ENCODE data around the gene SLC34A1.
"Not testable (repeated sequence)": the region's sequence is repeated elsewhere in the genome, so short reads cannot be mapped to it uniquely, and the experiment has no call there.

SLC34A1 gene, protein sequence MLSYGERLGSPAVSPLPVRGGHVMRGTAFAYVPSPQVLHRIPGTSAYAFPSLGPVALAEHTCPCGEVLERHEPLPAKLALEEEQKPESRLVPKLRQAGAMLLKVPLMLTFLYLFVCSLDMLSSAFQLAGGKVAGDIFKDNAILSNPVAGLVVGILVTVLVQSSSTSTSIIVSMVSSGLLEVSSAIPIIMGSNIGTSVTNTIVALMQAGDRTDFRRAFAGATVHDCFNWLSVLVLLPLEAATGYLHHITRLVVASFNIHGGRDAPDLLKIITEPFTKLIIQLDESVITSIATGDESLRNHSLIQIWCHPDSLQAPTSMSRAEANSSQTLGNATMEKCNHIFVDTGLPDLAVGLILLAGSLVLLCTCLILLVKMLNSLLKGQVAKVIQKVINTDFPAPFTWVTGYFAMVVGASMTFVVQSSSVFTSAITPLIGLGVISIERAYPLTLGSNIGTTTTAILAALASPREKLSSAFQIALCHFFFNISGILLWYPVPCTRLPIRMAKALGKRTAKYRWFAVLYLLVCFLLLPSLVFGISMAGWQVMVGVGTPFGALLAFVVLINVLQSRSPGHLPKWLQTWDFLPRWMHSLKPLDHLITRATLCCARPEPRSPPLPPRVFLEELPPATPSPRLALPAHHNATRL

DNA sequence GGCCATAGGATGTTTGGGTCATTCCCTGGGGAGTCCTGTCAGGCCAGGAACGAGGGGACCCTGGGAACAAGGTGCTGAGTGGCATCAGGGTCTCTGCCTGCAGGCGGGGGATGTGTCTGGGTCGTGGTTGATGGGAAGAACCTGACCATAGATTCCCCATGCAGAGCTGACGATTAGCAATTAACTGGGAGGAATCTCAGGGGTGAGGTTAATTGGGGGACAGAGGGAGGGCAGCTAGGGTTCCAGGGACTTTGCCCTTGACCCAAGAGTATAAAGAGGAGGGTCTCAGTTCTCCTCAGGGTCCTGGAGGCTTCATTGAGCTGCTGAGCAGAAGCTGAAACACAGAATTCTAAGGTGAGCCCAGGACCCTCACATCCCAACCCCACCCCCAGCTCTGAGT, at the start of gene SLC34A1:
TSS of gene SLC34A1 (plus strand) at position 301 of the 400 bp plus-strand sequence. CDS start 1,308 bp downstream, outside the sequence.
- in situ Hi-C loops (cut with HindIII; ENCODE audit: low sequenced_read_pairs): no loop called here

GRCh38 chr5:177334781-177335700, 49.2 kb upstream of the SLC34A1 start:
- in situ Hi-C loops (cut with HindIII; ENCODE audit: low sequenced_read_pairs): no loop called here

- in situ Hi-C loops (cut with HindIII; ENCODE audit: low sequenced_read_pairs): no loop called here
These were observed 48.6 kb upstream of the SLC34A1 start for GRCh38 chr5:177335701-177336065.

- in situ Hi-C loops (cut with HindIII; ENCODE audit: low sequenced_read_pairs): no loop called here
These were observed 48.1 kb upstream of the SLC34A1 start for GRCh38 chr5:177336112-177336511.

DNA sequence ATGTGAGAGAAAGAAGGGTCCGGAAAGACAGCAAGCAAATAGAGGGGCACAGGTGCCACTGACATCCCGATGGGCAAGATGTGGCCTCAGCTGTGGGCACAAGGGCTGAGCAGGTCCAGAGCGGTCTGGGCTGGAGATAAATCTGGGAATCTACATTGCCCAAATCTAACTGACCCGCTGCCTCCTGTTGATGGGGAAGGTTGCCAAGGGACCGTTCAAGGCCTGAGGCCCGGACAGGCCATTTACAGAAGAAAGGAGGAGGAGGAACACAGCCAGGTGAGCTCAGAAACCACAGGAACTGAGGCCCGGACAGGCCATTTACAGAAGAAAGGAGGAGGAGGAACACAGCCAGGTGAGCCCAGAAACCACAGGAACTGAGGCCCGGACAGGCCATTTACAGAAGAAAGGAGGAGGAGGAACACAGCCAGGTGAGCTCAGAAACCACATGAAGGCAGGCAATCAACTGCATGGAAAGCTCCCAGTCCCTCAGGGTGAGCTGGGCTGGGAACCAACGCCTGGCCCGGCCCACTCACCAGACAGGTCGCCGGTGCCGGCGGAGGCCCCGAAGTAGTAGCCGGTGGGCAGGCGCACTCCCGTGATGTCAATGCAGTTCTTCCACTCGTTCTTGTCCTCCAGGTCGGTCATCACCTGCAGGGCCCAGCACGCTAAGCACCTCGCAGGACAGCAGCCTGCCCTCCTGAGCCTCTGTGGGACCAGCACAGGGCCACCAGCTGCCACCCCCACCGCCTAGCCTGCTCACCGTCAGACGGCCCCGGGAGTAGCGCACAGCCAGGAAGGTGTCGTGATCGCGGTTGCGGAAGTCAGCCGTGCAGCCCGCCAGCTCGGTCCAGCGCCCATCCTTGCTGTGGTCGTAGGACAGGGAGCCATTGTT, 47.4 kb upstream of the SLC34A1 start:
- in situ Hi-C loops (cut with HindIII; ENCODE audit: low sequenced_read_pairs): no loop called here

DNA sequence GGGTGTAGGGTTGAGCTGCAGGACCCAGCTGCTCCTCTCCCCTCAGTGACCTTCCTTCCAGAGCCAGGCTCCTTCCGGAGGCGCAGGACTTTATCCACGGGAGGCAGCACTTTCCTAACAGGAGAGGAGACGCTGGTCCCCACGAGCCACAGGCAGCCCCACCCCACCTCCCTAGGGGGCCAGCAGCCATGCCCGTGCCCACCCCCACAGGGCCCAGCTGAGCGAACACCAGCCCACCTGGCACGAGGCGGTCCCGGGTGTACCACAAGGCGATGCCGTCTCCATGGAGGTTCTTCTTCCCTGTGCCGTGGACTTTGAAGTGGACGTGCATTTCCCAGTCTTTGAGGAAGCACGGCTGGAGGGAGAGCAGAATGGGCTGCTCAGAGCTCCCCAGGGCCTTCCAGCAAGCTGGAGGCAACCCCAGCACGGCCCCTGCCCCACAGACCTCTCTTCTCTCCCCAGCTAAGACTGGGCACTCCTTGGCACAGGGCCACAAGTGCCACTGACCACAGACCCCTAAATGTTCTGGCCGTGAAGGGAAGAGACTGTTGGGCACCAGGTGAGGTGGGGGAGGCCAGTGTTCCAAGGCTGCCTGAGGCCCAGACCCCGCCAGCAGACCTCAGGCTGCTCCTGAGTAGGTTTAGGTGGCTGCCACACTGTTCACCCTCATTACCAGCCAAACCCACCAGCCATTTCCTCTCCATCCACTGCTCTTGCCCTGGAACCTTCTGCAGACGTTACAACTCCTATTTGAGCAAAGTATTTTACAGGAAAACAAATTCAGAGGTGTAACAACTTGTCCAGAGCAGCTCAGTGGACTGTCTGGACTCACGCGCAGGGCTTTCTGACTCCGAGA, 45.8 kb upstream of the SLC34A1 start:
- in situ Hi-C loops (cut with HindIII; ENCODE audit: low sequenced_read_pairs): no loop called here

- in situ Hi-C loops (cut with HindIII; ENCODE audit: low sequenced_read_pairs): no loop called here
These were observed 45.1 kb upstream of the SLC34A1 start for GRCh38 chr5:177339107-177339638.

DNA sequence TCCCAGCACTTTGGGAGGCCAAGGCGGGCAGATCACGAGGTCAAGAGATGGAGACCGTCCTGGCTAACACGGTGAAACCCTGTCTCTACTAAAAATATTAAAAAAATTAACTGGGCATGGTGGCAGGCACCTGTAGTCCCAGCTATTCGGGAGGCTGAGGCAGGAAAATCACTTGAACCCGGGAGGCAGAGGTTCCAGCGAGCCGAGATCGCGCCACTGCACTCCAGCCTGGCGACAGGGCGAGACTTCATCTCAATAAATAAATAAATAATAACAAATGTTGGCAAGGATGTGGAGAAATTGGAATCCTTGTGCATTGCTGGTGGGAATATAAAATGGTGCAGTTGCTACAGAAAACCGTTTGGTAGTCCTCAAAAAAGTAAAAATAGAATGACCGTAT, 41.2 kb upstream of the SLC34A1 start:
- in situ Hi-C loops (cut with HindIII; ENCODE audit: low sequenced_read_pairs): not testable (repeated sequence)

- in situ Hi-C loops (cut with HindIII; ENCODE audit: low sequenced_read_pairs): no loop called here
These were observed 40.5 kb upstream of the SLC34A1 start for GRCh38 chr5:177343777-177344176.

DNA sequence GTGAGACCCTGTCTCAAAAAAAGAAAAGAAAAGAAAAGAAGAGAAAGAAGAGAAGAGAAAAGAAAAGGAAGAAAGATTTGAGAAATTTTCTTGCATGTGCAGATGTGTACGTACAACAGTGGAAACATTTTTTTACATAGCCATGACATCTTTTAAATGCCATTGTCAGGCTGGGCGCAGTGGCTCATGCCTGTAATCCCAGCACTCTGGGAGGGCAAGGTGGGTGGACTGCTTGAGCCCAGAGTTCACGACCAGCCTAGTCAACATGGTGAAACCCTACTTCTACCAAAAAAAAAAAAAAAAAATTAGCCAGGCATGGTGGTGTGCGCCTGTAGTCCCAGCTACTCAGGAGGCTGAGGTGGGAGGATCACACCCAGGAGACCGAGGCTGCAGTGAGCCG, 39.3 kb upstream of the SLC34A1 start:
- in situ Hi-C loops (cut with HindIII; ENCODE audit: low sequenced_read_pairs): no loop called here

- in situ Hi-C loops (cut with HindIII; ENCODE audit: low sequenced_read_pairs): no loop called here
These were observed 37.4 kb upstream of the SLC34A1 start for GRCh38 chr5:177346820-177347219.

- in situ Hi-C loops (cut with HindIII; ENCODE audit: low sequenced_read_pairs): no loop called here
These were observed 36.5 kb upstream of the SLC34A1 start for GRCh38 chr5:177347699-177348098.

- in situ Hi-C loops (cut with HindIII; ENCODE audit: low sequenced_read_pairs): no loop called here
These were observed 34.9 kb upstream of the SLC34A1 start for GRCh38 chr5:177349362-177349647.

- in situ Hi-C loops (cut with HindIII; ENCODE audit: low sequenced_read_pairs): no loop called here
These were observed 34.5 kb upstream of the SLC34A1 start for GRCh38 chr5:177349762-177350161.

GRCh38 chr5:177350776-177351391, 33.4 kb upstream of the SLC34A1 start:
- in situ Hi-C loops (cut with HindIII; ENCODE audit: low sequenced_read_pairs): no loop called here

GRCh38 chr5:177351392-177352329, 32.6 kb upstream of the SLC34A1 start, which contains the start of gene LMAN2:
LMAN2 (minus strand) TSS chr5:177351668; CDS start chr5:177351647, 21 bp downstream.
- in situ Hi-C loops (cut with HindIII; ENCODE audit: low sequenced_read_pairs): no loop called here

DNA sequence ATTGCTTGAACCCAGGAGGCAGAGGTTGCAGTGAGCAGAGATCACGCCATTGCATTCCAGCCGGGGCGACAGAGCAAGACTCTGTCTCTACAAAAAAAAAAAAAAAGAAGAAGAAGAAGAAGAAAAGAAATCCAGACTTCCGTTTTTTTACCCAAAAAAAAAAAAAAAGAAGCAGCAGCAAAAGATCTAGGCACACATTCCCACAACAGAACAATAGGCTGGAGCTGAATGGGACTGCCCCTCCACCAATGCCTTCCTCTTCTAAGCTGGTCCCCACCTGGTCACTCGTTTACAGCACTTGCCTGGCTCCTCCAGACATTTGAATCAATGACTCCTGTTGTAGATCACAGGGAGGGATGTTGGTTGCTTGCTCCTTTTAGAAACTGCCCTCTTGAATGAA, 31.1 kb upstream of the SLC34A1 start:
- in situ Hi-C loops (cut with HindIII; ENCODE audit: low sequenced_read_pairs): no loop called here

DNA sequence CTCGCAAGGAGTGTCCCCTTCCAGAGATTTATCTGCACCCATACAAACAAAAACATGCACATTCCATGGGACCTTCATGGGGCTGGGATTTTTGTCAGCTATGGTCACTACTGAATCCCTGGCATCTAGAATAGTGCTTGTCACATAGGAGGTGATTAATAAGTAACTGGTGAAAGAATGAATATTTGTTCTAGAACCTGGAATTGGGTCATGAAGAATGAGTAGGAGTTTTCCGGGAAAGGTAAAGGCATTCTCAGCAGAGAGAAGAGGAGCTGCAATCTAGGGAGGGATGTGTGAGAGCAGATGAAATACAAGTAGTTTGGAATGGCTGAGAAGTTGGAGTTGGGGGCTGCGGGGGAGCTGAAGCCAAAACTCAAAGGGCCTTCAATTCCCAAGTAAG, 30.0 kb upstream of the SLC34A1 start:
- in situ Hi-C loops (cut with HindIII; ENCODE audit: low sequenced_read_pairs): no loop called here
